Spleen (tissue), 11 donors: ENCODE measurements around the gene CACNA1D. TPM values are rescaled to one million over a fixed set of nuclear protein-coding genes. Genes with fewer than 3 reads are reported as not detected.

Experiments
- DNase-seq: peaks from one replicate; pipeline ENCODE4 v3.0.0-alpha.2; 2020
- H3K27ac ChIP-seq, 8 donors: fragments of 200-600 bp; sonication (generic) in 7 of 8; 1 replicate in 4 of 8; 2 replicates in 4 of 8; pipeline versions ENCODE4 v1.5.0 to v1.8.0; 2016 to 2021; ENCODE audit warnings: inconsistent platforms in 4 of 8, mild to moderate bottlenecking in 4 of 8, moderate library complexity in 1 of 8
- H3K27me3 ChIP-seq, 7 donors: fragments of 200-600 bp; sonication (generic) in 6 of 7; replicated peaks in 1 of 7; 1 replicate in 4 of 7; 2 replicates in 3 of 7; pipeline versions ENCODE4 v1.5.0 to v1.8.0; 2016 to 2021; ENCODE audit warnings: inconsistent platforms in 3 of 7, mild to moderate bottlenecking in 1 of 7
- H3K36me3 ChIP-seq, 6 donors: fragments of 200-600 bp; sonication (generic) in 5 of 6; 1 replicate in 4 of 6; 2 replicates in 2 of 6; pipeline versions ENCODE4 v1.5.0 to v1.8.0; 2016 to 2021; ENCODE audit warnings: inconsistent platforms in 2 of 6
- H3K4me1 ChIP-seq, 6 donors: fragments of 200-600 bp; sonication (generic) in 5 of 6; 1 replicate in 3 of 6; 2 replicates in 3 of 6; pipeline versions ENCODE4 v1.5.0 to v1.8.0; 2016 to 2021; ENCODE audit warnings: inconsistent platforms in 3 of 6
- H3K4me3 ChIP-seq, 8 donors: fragments of 200-600 bp; sonication (generic) in 7 of 8; 1 replicate in 4 of 8; 2 replicates in 4 of 8; pipeline versions ENCODE4 v1.5.0 to v1.8.0; 2016 to 2021; ENCODE audit warnings: inconsistent platforms in 4 of 8, mild to moderate bottlenecking in 4 of 8, moderate library complexity in 2 of 8
- H3K9me3 ChIP-seq, 8 donors: fragments of 200-600 bp; sonication (generic) in 7 of 8; 1 replicate in 4 of 8; 2 replicates in 4 of 8; pipeline versions ENCODE4 v1.5.0 to v1.8.0; 2016 to 2021; ENCODE audit warnings: inconsistent platforms in 4 of 8
- CTCF ChIP-seq, 11 experiments: fragments of 200-600 bp in 7 of 11; fragments of 450-650 bp in 4 of 11; sonication (generic) in 4 of 11; IDR thresholded peaks in 8 of 11; conservative IDR thresholded peaks in 3 of 11; 1 replicate in 7 of 11; 2 replicates in 4 of 11; pipeline versions ENCODE4 v1.4.0 to v1.8.0; 2016 to 2021; ENCODE audit warnings: antibody characterized with exemption in 11 of 11, inconsistent platforms in 4 of 11, mild to moderate bottlenecking in 1 of 11
- POLR2A ChIP-seq, 3 donors: fragments of 450-650 bp; IDR thresholded peaks; one replicate each; pipeline ENCODE4 v1.5.1; 2017; ENCODE audit warnings: antibody characterized with exemption in 3 of 3, mild to moderate bottlenecking in 1 of 3
- POLR2AphosphoS5 ChIP-seq, 3 donors: sonication (generic); formaldehyde crosslinking; IDR thresholded peaks; one replicate each; pipeline ENCODE4 v1.5.1; 2017; ENCODE audit warnings: antibody characterized with exemption in 3 of 3
- WGBS, 5 donors: extraction: QIAGEN DNeasy Blood & Tissue Kit in 3 of 5; methylation state at CpG; one replicate each; pipeline versions ENCODE4 v1.1.5 to v1.1.7; 2013 to 2018; 5-methylcytosine and 5-hydroxymethylcytosine counted together
- intact Hi-C: fragments of 100-400 bp; cut with DNase I; formaldehyde crosslinking; loops from one replicate; pipeline ENCODE4 v1.15.0; 2023; ENCODE audit warnings: low total_unique reads
- polyA plus RNA-seq, 3 donors: library from polyadenylated mRNA; stranded (reverse); fragments of 200-250 nt; gene quantifications; one replicate each; pipeline ENCODE4 v1.2.1, GENCODE V29; 2013
- total RNA-seq, 7 donors: library from RNA; depleted of rRNA in 3 of 7; stranded (reverse); fragments of >200 nt in 3 of 7; fragmentation: NEBNext Ultra II Directional in 4 of 7; extraction: Animal tissue kit (Norgen Biotek cat#: 25700) in 4 of 7; gene quantifications; one replicate each; pipeline versions ENCODE4 v1.1.0 to v1.2.1, GENCODE V29; 2016 to 2021
- donor health status: healthy with polysubstance abuse.
- donor health status: DM: no; HTN: no; CAD: no; lungs with moderate emphysema.
- donor health status: DM: no; HTN: no; CAD: no.
- donor health status: Bipolar disorder and iron deficiency.
- donor health status: healthy.
- donor health status: DM: no; HTN: no; CAD: no.
- donor health status: DM: yes; HTN: yes; CAD: no.

The CACNA1D gene
- total and polyA plus RNA-seq, 10 donors: 0.55 to 89.3 (median 19.1) TPM

DNA sequence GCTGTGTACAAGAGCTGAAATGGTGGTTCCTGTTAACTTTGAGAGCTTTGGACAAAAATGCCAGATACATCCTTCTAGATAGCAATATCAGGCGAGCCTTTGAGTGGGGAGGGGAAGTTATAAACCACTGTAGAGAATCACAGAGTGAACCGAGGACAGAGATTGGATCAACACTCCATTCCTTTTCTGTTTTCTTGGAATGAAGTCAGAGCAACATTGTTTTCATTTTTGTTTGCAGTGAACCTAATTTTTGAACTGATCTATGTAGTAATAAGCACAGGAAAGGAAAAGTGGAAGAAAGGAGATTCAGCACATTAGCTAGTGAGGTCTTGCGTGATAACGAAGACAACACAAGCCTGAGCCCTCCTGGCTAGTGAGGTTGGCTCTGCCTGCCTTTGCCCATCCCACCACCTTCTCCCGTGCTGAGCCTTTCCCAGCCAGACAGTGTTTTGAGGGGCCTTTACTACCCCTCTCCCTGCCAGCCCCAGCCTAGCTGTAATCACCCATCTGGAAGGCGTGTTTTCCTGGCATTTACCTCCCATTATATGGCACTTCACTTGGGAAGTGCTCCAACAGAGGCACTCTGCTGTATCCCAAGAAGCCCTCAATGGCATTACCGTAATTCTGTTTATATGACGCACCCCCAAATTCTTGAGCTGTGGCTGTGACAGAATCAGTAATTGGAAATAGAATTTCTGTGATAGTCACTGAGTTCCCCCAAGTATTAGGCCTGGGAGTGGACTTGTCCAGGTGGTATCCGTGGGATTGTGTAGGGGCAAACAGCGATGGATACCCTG, 129.8 kb downstream of the CACNA1D start:
- Histone ChIP-seq H3K9me3 (no peaks in the 10 kb centered on the region), H3K36me3 (no peaks in the 10 kb centered on the region), H3K4me1 (no peaks in the 10 kb centered on the region), H3K27me3 (peaks cover 0 to 17% (median 0%) of the 10 kb centered on the region in 7 donors), H3K4me3 (no peak overlapping the region), H3K27ac (peak overlapping the region in 4 of 8 donors; percentile 32 to 46 (median 43))
- intact Hi-C loops: no loop called here
- no peak for DNase-seq
- WGBS, 5 donors: 69 to 77% (median 71%) methylated on average over 10 of the region's 10 CpGs
- no peak for TF ChIP-seq POLR2AphosphoS5 (IDR thresholded peaks at IDR 0.05)
- no peak for TF ChIP-seq CTCF (IDR thresholded peaks at IDR 0.05 in 8 of 11, conservative IDR thresholded peaks at IDR 0.05 in 3 of 11)
- no peak for TF ChIP-seq POLR2A (IDR thresholded peaks at IDR 0.05)

DNA sequence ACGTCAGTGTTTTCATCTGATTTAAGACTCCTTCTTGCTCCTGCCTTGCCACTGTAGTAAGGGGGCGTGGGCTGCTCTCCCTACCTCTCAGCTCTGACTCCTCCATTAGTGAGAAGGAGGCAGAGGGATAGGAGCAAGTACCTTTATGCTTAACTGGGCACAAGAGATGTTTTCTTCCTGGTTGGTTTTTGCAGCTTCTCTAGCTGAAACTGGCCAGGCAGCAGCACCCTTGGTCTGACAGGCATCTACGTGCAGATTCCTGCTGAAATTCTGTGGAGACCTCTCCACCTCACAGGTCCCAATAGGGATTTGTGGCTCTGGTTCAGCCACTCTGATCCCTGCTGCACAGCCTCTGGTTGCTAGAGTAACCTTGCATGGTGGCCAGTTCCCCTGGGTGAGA, 132.5 kb downstream of the CACNA1D start:
- H3K4me1 ChIP-seq: no peaks in the 10 kb centered on the region
- TF ChIP-seq CTCF (IDR thresholded peaks at IDR 0.05 in 8 of 11, conservative IDR thresholded peaks at IDR 0.05 in 3 of 11) (no peak), POLR2AphosphoS5 (IDR thresholded peaks at IDR 0.05) (no peak), POLR2A (IDR thresholded peaks at IDR 0.05) (no peak)
- DNase-seq: no peak
- H3K27ac ChIP-seq: no peak overlapping the region
- 58 to 80% (median 68%) methylated on average over 3 of the region's 3 CpGs for WGBS, 5 donors
- no peaks in the 10 kb centered on the region for H3K36me3 ChIP-seq
- intact Hi-C loops: no loop called here
- no peak overlapping the region for H3K4me3 ChIP-seq
- H3K9me3 ChIP-seq: peaks cover 0 to 6% (median 0%) of the 10 kb centered on the region in 8 donors
- H3K27me3 ChIP-seq: peaks cover 0 to 17% (median 0%) of the 10 kb centered on the region in 7 donors

DNA sequence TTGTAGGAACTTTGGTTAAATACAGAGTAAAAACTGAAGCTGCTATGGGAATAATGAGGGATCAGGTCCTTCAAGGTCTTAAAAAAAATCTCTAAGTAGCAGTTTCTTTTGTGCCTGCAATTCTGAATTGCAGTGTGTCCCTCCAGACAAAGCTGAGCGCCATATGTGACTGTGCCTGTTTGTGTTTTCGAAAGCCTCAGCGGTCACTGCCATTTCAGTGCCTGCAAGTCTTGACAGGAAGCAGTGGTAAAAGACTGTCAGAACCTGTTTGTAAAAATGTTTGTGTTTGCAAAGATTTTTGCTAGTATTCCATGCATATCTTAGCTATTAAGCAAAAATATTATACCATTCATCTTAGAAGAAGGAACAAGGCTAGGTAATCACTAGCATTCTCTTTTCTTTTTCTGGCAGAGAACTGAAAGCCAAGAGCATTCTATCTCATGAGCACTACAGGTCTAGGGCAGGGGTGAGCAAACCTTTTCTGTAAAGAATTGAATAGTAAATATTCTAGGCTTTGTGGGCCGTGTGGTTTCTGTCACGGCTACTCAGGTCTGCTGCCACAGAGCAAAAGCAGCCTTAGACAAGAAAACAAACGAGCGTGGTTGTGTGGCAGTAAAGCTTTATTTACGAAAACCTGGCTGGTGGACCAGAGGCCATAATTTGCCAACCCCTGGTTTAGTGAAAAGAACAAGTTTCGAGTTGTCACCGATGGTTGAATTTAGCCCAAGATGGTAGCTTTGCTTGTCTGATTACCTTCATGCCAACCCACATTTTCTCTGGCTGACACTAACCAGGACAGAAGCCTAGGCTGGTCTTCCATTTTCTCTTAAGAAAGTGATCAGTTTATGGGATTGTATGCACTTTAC, 134.4 kb downstream of the CACNA1D start:
- WGBS, 5 donors: 63 to 75% (median 66%) methylated on average over 10 of the region's 10 CpGs
- Histone ChIP-seq H3K27ac (peak overlapping the region in 2 of 8 donors; percentile 23 to 36), H3K4me3 (no peak overlapping the region), H3K4me1 (no peaks in the 10 kb centered on the region), H3K27me3 (peaks cover 0 to 17% (median 0%) of the 10 kb centered on the region in 7 donors), H3K9me3 (peaks cover 0 to 11% (median 0%) of the 10 kb centered on the region in 8 donors), H3K36me3 (no peaks in the 10 kb centered on the region)
- no peak for DNase-seq
- TF ChIP-seq POLR2AphosphoS5 (IDR thresholded peaks at IDR 0.05) (no peak), POLR2A (IDR thresholded peaks at IDR 0.05) (no peak), CTCF (IDR thresholded peaks at IDR 0.05 in 8 of 11, conservative IDR thresholded peaks at IDR 0.05 in 3 of 11) (no peak)
- intact Hi-C loops: no loop called here

DNA sequence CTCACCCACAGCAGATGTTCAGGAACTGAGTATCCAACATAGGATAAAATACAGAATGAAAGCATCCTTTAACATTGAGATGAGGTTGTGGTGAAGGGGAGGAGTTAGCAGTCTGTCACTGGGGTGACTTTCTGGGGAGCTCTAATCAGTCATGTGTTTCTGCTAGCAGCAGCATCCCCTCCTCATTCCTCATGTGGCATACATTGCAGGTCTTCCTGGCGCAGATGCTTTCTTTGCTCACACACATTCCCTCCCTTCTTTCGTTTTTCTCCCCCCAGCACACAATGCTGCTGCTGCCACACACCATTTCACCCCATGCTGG, 135.0 kb downstream of the CACNA1D start:
- Histone ChIP-seq H3K36me3 (no peaks in the 10 kb centered on the region), H3K4me3 (no peak overlapping the region)
- WGBS, 5 donors: 56 to 86% (median 75%) methylated on average over 2 of the region's 2 CpGs

More for the DNA sequence above, 135.0 kb downstream of the CACNA1D start:
- no peaks in the 10 kb centered on the region for H3K4me1 ChIP-seq
- no peak for DNase-seq
- H3K9me3 ChIP-seq: peaks cover 0 to 11% (median 0%) of the 10 kb centered on the region in 8 donors
- intact Hi-C loops: no loop called here
- peaks cover 0 to 17% (median 0%) of the 10 kb centered on the region in 7 donors for H3K27me3 ChIP-seq
- H3K27ac ChIP-seq: peak overlapping the region in 2 of 8 donors; percentile 23 to 36
- TF ChIP-seq POLR2A (IDR thresholded peaks at IDR 0.05) (no peak), POLR2AphosphoS5 (IDR thresholded peaks at IDR 0.05) (no peak), CTCF (IDR thresholded peaks at IDR 0.05 in 8 of 11, conservative IDR thresholded peaks at IDR 0.05 in 3 of 11) (no peak)
